ENCODE data around the gene CEBPZ. TPM values are rescaled to one million over a fixed set of nuclear protein-coding genes. Genes with fewer than 3 reads are reported as not detected.

The CEBPZ gene
- total and polyA plus RNA-seq, 10 of the 15 experiments (the other 5 are each of a cell fraction or from before 2014, with no cell fraction given): 29.4 to 89.2 (median 49.5) TPM

GRCh38 chr2:37190290-37190689, 41.1 kb downstream of the CEBPZ start:
- ChIA-PET RAD21 (ENCODE audit: unreplicated experiment) (no interaction called here), CTCF (interaction anchor here (0.8 to 2.8 kb wide), 2 partner anchors 10 to 21 kb away, joined by 3 to 10 read pairs; no protein-coding TSS in a partner anchor), SMC1A (ENCODE audit: uncharacterized antibody, unreplicated experiment) (no interaction called here), POLR2A (no interaction called here)
- no TSS peak for BruUV-seq (replicated peaks)
- no peak overlapping the region for H3K4me3 ChIP-seq
- no peaks in the 10 kb centered on the region for H3K27me3 ChIP-seq (replicated peaks in 1 of 2; ENCODE audit: control insufficient read depth in 2 of 2, insufficient read depth in 2 of 2, low read length in 1 of 2)
- TF ChIP-seq POLR2AphosphoS5 (IDR thresholded peaks at IDR 0.05; ENCODE audit: low read length) (no peak), NFXL1 (IDR thresholded peaks at IDR 0.05; ENCODE audit: borderline replicate concordance) (no peak), EP300 (IDR thresholded peaks at IDR 0.05; ENCODE audit: borderline replicate concordance in 1 of 2, control insufficient read depth in 1 of 2, low read depth in 2 of 2, low read length in 2 of 2) (no peak), POLR2A (IDR thresholded peaks at IDR 0.05; ENCODE audit: low read depth, low read length) (no peak), NKRF (conservative IDR thresholded peaks at IDR 0.05) (no peak), CBX3 (IDR thresholded peaks at IDR 0.05; ENCODE audit: borderline replicate concordance, low read depth) (no peak), POU2F2 (IDR thresholded peaks at IDR 0.05; ENCODE audit: borderline replicate concordance, low read depth, low read length) (no peak), TARDBP (IDR thresholded peaks at IDR 0.05; ENCODE audit: borderline replicate concordance) (no peak), EGR1 (IDR thresholded peaks at IDR 0.05; ENCODE audit: borderline replicate concordance in 1 of 2, low read depth in 2 of 2, low read length in 2 of 2) (no peak), CEBPZ (IDR thresholded peaks at IDR 0.05; ENCODE audit: low read depth, low read length) (no peak), POLR2AphosphoS2 (IDR thresholded peaks at IDR 0.05; ENCODE audit: low read depth, low read length) (no peak), MEF2A (IDR thresholded peaks at IDR 0.05; ENCODE audit: insufficient read depth, low read depth, low read length) (no peak), BCL11A (IDR thresholded peaks at IDR 0.05; ENCODE audit: low read depth, low read length) (no peak)
- ATAC-seq (no peak), FAIRE-seq (no peak), DNase-seq (ENCODE audit: low read depth, low spot score) (no peak)
- no peaks in the 10 kb centered on the region for H3K36me3 ChIP-seq (ENCODE audit: control insufficient read depth in 2 of 2, insufficient read depth in 2 of 2, low read length in 1 of 2)
- H3K4me2 ChIP-seq (ENCODE audit: control insufficient read depth, insufficient read depth): no peak overlapping the region
- H2AFZ ChIP-seq (ENCODE audit: control insufficient read depth, low read depth, low read length): no peak overlapping the region
- H3K9me3 ChIP-seq (replicated peaks; ENCODE audit: control insufficient read depth, insufficient read depth, low read length): no peaks in the 10 kb centered on the region
- in situ Hi-C loops (cut with MboI) (no loop called here), intact Hi-C loops (cut with micrococcal nuclease; ENCODE audit: unreplicated experiment) (no loop called here)
- no peaks in the 10 kb centered on the region for H4K20me1 ChIP-seq (ENCODE audit: control insufficient read depth, insufficient read depth)
- H3K27ac ChIP-seq (ENCODE audit: control insufficient read depth, insufficient read depth): no peak overlapping the region
- 67% methylated on average over 4 of the region's 4 CpGs for WGBS (ENCODE audit: insufficient coverage, insufficient replicate concordance, low lambda C conversion rate, missing lambda C conversion rate)
- H3K9ac ChIP-seq (ENCODE audit: control insufficient read depth, insufficient read depth, low read length): no peak overlapping the region
- no peaks in the 10 kb centered on the region for H3K4me1 ChIP-seq (ENCODE audit: control insufficient read depth, insufficient read depth, low read length)
- no peaks in the 10 kb centered on the region for H3K79me2 ChIP-seq (ENCODE audit: control insufficient read depth, insufficient read depth, low read length)
